T-helper 9 cell (primary cell): Measurements from ENCODE around the gene CEP112.
"Not testable (repeated sequence)": the region's sequence is repeated elsewhere in the genome, so short reads cannot be mapped to it uniquely, and the experiment has no call there.

Source experiments
- DNase-seq: peaks from one replicate; pipeline ENCODE4 v3.0.0-alpha.2; 2020

The CEP112 gene

DNA sequence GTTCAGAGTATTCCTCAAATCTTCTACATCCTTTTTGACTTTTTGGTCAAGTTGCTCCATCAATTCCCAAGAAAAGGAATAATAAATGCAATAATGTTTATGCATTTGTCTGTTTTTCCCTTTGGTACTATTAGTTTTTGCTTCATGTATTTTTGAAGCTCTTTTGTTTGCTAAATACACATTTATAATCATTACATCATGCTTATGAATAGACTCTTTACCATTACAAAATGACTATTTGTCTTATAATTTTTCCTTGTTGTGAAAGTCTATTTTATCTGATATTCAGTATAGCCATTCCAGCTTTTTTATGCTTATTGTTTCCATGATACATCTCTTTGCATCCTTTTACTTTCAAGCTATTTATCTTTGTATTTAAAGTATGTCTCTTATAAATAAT is 41.2 kb downstream of the CEP112 start:
- no peak for DNase-seq

DNA sequence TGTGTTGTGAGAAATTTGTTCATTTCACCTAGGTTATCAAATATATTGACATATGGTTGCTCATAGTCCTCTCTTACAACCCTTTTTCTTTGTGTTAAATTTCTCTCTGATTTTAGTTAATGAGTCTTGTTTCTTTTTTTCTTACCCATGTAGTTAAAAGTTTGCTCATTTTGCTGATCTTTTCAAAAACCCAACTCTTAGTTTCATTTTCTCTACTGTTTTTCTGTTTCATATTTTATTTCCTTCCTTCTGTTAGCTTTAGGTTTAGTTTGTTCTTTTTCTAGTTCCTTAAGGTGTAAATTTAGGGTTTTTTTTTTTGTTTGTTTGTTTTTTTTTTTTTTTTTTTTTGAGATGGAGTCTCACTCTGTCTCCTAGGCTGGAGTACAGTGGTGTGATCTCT is 42.4 kb downstream of the CEP112 start:
- no peak for DNase-seq

DNA sequence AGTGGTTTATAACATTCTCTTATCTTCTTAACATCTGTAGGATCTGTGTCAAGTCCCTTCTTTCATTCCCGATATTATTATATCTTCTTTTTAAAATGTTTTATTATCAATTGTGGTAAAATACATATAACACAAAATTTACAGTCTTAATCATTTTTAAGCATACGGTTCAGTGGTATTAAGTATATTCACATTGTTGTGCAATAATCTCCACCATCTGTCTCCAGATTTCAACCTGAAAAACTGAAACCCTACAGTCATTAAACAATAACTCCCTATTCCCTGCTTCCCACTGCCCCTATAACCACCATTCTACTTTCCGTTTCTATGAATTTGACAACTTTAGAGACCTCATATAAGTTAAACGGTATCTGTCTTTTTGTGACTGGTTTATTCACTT is 45.5 kb downstream of the CEP112 start:
- no peak for DNase-seq

DNA sequence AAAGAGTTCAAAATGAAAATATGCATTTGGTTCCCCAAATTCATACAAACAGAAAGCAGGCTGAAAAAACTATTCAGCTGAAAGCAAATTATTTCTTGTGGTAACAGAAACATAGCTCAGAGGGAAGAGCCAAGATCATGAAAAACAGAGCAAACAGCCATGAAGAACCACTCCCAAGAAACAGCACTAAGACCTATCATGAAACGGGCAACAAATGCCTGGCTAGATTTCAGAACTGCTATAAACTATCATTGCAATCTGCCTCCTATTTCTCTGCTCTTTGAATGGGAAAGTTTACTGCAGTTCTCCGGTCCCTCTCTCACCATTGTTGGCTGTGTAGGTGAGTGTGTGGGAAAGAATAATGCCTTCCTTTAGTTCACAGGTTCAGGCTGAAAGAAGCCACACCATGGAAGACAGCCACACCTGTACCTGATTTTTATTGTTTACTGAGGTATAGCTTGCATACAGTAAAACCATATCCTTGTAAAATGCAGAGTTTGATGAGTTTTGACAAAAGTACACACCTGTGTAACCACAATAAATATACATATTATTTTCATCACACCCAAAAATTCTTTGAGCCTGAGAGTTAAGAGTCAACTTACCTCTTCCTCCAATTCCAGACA is 48.2 kb downstream of the CEP112 start:
- no peak for DNase-seq

DNA sequence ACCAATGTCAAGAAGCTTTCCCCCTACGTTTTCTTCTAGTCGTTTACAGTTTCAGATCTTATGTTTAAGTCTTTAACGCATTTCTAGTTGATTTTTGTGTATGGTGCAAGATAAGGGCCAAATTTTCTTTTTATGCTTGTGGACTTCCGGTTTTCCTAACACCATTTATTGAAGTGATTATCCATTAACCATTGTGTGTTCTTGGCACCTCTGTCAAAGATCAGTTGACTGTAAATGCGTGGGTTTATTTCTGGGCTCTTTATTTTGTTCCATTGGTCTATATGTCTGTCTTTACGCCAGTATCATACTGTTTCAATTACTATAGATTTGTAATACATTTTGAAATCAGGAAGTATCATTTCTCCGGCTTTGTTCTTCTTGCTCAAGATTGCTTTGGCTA is 49.5 kb downstream of the CEP112 start:
- DNase-seq: no peak

DNA sequence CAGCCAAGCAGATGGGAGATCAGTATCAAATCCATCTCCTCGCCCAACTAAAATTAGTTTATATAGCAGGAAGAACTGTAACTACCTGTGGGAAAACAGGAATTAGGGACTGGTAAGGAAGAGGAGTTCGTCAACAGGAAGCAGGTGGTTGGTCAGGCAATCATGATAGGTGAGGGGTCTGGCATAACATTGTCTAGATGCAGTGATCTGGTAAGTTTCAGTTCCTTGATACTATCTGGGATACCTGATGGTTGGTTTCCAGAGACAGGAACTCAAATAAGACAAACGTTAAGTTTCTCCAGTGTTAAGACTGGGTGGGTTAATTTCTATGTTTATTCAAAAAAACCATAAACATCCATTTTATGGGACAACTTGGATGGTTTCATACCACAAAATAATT is 53.8 kb downstream of the CEP112 start:
- DNase-seq: no peak

DNA sequence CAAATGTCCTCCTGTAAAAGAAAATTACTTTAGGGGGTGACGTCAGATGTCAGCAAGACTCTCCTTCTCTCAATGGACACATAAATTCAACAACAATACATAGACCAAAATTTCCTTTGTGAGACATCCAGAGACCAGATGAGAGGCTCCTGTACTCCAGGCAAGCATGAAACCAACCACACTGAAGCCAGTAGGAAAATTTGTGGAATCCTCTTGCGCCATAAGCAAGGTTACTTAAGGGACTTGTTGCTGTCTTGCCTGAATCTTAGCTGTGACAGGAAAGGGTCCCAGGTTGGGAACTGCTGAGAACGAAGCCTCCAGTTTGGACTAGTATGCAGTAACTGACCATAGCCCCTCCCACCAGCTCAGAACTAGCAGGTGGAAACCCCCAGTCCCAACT is 56.0 kb downstream of the CEP112 start:
- no peak for DNase-seq

DNA sequence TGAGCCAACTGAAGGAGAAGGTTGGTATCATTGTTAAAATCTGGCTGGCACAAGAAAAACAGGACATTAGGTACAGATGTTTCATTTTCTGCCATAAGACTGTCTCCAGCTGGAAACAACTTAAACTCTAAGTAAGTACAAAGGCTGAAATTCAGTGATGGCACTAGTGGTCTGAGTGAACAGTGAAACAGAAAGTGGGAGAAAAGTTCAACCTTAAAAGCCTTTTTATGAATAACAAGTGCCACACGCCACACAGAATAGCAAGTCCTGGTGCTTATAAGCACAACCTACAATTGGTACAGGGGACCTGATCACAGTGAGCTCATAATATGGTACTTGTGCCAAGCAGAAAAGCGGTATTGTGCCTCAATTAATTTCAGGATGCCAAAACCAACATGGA is 56.7 kb downstream of the CEP112 start:
- no peak for DNase-seq

DNA sequence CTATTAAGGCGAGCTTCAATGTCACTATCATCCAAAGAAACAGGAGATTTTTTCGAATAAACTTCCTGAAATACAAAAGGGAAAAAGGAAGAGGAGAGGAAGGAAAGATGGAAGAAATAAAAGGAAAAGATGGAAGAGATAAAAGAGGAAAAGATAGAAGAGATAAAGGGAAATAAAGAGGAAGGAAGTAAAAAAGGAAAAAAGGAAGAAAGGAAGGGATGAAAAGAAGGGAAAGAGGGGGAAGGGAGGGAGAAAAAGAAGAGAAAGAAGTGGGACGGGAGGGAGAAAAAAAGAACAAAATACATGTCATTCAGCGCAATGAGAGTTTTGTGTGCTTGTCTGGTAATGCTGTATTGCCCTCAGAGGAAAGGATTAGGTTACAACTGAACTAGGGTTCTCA is 62.2 kb downstream of the CEP112 start:
- no peak for DNase-seq

DNA sequence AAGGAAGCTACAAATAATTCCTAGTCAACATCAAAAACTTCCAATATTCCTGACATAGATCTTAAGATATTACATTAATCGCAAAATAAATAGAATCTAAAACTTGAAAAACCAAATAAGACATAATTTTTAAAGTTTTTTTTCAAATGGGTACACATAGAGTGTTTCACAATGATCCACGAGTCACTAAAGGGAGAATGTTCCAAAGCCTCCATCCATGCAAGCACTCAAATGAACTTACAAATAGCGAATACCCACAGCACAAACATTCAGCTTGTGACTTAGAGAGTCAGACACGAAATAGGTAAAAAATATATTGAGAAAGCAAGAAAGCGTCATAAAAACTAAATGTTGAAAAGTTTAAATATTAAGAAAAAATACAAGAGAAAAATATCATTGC is 65.7 kb downstream of the CEP112 start:
- DNase-seq: no peak

DNA sequence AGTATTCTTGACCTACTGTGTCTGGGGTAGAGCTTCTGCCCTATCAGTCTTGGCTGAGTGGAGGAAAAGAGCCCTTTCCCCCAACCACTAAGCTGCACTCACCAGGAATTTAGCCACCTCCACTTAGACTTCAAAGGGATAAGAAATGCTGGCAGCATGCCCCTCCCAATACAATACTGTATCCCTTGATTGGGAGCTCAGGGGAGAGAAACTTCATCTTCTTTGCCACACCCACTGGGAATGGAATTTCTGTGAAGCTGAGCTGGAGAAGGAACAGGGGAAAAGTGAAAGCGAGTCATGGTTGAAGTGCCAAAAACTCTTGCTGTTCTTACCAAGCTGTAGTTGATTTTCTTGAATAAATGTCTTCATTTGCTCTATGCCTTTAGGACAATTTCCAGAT is 68.8 kb downstream of the CEP112 start:
- no peak for DNase-seq

DNA sequence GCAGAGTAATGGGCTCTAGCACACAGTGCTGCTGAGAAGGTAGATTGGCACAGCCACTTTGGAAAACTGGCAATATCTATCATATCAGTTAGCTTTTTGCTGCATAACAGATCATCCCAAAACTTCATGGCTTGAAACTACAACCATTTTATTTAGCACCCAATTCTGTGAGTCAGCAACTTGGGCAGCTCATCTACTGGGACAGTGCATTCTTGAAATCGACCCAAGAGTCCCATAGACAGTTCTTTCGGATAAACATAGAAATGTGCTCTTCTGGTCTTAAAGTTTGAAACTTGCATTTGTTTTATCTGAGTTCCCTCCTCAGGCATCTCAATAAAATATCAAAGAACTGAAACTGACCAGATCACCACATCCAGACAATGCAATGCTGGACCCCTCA is 76.7 kb downstream of the CEP112 start:
- no peak for DNase-seq

DNA sequence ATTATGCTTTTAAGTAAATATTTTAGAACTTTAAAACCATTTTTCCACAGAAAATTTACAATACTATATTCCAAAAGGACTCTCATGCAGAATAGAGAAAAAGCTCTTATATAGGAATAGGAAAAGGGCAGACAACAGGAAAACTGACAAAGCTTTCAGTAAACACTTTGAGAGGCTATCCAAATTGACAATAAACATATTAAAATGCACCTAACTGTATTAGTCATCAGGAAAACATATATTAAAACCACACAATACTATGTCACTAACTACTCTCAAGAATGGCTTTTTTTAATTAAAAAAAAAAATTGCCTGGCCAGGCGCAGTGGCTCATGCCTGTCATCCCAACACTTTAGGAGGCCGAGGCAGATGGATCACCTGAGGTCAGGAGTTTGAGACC is 77.3 kb downstream of the CEP112 start:
- no peak for DNase-seq

DNA sequence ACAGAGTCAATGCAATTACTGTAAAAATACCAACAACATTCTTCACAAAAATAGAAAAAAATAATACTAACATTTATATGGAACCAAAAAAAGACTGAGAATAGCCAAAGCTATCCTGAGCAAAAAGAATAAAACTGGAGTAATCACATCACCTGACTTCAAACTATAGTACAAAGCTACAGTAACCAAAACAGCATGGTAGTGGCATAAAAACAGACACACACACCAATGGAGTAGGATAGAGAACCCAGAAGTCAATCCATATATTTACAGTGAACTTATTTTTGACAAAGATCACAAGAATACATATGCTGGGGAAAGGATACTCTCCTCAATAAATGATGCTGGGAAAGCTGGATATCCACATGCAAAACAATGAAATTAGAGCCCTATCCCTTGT is 84.2 kb downstream of the CEP112 start:
- no peak for DNase-seq

DNA sequence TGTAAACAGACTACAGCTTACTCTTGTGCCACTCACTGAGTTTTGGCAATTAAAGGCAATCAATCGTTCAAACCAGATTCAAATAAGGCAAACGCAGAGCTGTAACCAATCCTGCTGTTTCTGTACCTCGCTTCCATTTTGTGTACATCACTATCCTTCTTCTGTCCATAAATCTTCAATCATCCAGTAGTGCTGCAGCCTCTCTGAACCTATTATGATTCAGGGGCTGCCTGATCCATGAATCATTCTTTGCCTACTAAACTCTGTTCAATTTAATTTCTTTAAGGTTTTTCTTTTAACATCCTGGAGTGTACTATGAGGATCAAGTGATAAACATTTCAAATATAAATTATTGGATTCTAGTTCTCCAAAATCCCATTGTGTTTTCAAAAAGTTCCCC is 93.9 kb downstream of the CEP112 start:
- no peak for DNase-seq

DNA sequence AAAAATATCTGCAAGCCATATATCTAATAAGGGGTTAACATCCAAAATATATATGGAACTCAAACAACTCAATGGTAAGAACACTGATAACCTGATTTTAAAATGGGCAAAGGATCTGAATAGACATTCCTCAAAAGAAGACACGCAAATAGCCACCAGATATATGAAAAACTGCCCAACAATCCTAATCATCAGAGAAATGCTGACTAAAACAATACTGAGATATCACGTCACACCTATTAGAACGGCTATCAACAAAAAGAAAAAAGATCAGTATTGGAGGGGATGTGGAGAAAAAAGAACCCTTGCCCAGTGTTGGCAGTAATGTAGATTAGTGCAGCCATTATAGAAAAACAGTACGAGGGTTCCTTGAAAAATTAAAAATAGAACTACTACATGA is 97.2 kb downstream of the CEP112 start:
- DNase-seq: no peak

DNA sequence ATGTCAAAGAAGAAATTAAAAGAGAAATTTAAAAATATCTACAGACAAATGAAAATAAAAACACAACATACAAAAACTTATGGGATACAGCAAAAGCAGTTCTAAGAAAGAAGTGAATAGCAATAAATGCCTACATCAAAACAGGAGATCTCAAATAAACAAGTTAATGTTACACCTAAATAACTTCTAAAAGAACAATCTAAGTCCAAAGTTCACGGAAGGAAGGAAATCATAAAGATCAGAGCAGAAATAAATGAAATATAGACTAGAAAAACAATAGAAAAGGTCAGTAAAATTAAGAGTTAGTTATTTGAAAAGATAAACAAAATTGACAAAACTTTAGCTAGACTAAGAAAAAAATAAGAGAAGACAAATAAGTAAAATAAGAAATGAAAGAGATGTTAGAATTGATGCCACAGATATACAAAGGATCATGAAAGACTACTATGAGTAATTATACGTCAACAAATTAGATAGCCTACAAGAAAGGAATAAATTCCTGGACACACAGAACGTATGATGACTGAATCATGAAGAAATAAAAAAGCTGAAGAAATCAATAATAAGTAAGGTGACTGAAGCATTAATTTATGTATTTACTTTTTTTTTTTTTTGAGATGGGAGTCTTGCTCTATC is 100.4 kb downstream of the CEP112 start:
- DNase-seq: no peak

DNA sequence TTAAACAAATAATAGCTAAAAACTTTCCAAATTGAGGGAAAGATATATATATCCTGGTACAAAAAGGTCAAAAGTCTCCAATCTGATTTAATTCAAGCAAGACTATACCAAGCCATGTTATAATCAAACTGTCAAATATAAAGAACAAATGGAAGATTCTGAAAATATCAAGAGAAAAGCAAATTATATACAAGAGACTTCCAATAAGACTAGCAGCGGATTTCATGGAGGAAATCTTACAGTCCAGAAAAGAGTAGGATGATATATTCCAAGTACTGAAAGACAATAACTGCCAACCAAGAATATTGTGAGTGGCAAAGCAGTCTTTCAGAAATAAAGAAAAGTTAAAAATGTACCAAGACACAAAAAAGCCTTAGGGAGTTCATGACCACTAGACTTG is 102.2 kb downstream of the CEP112 start:
- DNase-seq: no peak

DNA sequence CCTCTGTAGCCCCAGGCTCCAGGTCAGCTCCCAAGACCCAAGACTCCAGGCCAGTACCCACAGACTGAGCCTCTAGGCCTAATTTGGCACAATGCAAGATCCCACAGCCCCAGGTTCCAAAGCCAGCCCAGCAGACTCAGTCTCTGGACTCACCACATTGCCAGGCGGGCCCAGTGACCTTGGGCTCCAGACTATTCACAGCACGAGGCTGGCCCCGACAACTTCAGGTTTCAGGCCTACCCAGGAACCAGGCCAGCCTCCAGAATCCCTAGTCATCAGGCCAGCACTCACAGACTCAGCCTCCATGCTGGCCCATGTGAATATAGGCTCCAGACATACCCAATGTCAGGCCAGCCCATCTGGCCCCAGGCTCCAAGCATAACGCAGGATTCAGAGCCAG is 103.8 kb downstream of the CEP112 start:
- no peak for DNase-seq

DNA sequence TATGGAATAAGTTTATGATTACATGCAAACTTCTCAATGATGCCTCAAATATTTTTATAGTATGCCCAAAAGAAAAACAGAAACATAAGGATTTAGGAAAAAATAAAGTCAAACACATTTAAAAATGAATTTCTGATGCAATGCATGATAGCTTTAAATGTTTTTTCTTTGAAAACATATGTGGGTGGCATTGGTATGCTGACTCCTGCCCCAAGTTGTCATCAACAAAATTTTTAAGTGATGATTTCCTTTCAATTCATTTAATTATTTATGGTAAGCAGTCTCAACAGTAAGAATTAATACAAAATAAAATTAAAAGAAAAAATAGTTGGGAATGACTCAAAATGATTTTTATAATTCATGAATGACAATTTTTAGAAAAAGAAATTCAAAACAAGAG is 104.9 kb downstream of the CEP112 start:
- no peak for DNase-seq

DNA sequence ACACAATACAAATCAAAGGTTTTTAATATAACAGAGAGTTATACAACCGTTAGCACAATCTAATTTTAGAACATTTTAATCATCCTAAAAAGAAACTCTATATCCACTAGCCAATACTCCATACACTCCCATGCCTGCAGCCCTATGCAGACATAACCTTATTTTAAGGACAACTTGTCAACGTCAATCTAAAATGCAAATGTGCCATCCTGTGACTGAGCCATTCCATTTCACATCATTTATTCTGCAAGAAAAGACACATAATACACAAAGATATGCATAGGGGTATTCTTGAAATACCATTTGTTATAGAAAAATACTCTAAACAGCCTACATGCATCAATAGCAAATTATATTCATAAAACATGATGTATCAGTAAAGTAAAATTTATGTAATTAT is 106.7 kb downstream of the CEP112 start:
- DNase-seq: no peak

DNA sequence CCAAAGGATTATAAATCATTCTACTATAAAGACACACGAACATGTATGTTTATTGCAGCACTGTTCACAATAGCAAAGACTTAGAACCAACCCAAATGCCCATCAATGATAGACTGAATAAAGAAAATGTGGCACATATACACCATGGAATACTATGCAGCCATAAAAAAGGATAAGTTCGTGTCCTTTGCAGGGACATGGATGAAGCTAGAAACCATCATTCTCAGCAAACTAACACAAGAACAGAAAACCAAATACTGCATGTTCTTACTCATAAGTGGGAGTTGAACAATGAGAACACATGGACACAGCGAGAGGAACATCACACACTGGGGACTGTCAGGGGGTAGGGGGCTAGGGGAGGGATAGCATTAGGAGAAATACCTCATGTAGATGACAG is 111.3 kb downstream of the CEP112 start:
- DNase-seq: not testable (repeated sequence)

DNA sequence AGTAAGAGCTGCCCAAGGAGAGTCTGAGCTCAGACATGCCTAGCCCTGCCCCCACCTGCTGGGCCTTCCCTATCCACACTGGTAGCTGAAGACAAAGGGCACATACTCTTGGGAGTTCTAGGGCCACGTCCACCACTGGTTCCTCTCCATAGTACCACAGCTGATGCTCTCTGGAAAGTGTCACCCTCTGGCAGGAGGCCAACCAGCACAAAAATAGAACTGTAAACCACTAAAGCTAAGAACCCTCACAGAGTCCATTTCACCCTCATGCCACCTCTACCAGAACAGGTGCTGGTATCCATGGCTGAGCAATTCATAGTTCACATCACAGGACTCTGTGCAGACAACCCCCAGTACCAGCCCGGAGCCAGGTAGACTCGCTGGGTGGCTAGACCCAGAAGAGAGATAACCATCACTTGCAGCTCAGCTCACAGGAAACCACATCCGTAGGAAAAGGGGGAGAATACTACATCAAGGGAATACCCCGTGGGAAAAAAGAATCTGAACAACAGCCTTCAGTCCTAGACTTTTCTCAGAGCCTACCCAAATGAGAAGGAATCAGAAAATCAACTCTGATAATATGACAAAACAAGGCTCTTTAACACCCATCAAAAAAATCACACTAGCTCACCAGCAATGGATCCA is 115.3 kb downstream of the CEP112 start:
- DNase-seq: no peak

DNA sequence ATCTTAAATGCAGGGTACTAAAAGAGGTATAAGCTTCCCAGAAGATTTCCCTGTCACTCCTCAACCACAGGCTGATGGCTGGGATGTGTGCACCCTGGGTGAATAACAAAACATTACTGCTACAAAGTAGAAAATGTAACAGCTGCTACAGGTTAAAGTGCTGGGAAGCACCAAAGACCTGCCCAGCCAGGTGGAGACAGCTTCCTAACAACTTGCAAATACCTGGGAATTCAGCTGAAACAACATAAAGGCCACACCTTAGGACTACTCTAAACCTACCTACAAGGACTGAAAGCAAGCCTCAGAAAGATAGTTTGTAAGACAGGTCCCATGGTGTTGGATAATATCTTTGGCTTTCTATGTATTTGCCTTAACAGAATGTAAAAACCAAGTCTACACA is 118.5 kb downstream of the CEP112 start:
- DNase-seq: no peak

DNA sequence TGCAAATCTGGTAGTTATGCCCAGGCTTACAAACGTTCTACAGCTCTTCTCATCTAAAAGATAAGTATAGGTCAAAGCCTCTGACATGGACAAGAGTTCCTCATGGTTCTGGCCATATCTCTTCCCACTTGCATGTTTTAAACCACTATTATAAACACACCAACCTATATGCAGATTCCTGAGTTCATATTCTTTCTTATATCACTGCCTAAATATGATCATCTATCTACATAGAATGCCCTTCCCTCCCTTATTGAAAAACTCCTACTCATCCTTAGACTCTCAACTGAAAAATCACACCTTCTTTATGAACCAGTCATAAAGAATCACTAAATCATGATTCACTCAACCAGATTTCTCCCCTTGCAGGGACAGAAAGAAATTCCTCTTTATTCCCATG is 128.2 kb downstream of the CEP112 start:
- no peak for DNase-seq
